Fibroblast of the aortic adventitia (primary cell): ENCODE data around the gene RPL13. TPM values are rescaled to one million over a fixed set of nuclear protein-coding genes. Genes with fewer than 3 reads are reported as not detected.
A peak's percentile ranks its signal among the peaks of the same experiment; 100 is the strongest.

Source experiments
- DNase-seq: peaks from one replicate; pipeline ENCODE4 v3.0.0-alpha.2; 2010; ENCODE audit warnings: low read depth
- H3K4me3 ChIP-seq: 2 replicates; pipeline ENCODE4 v1.5.1; 2011; ENCODE audit warnings: low read depth, mild to moderate bottlenecking, control low read depth, low read length, moderate library complexity
- total RNA-seq: library from RNA; depleted of rRNA; stranded (reverse); fragments of >200 nt; gene quantifications from 2 replicates; pipeline ENCODE4 v1.2.3, GENCODE V29; 2012; ENCODE audit warnings: low replicate concordance
- TF ChIP-seq, protein P1 (sequence below): IDR thresholded peaks from 2 replicates; pipeline ENCODE4 v1.5.1; 2011; ENCODE audit warnings: mild to moderate bottlenecking, low read length, control low read depth, inconsistent platforms; ENCODE audit not compliant: insufficient read depth

RPL13 gene
- total RNA-seq, 1 donor = 3,366 TPM

GRCh38 chr16:89577055-89577759, 16.7 kb downstream of the RPL13 start:
- TF ChIP-seq, protein P1, sequence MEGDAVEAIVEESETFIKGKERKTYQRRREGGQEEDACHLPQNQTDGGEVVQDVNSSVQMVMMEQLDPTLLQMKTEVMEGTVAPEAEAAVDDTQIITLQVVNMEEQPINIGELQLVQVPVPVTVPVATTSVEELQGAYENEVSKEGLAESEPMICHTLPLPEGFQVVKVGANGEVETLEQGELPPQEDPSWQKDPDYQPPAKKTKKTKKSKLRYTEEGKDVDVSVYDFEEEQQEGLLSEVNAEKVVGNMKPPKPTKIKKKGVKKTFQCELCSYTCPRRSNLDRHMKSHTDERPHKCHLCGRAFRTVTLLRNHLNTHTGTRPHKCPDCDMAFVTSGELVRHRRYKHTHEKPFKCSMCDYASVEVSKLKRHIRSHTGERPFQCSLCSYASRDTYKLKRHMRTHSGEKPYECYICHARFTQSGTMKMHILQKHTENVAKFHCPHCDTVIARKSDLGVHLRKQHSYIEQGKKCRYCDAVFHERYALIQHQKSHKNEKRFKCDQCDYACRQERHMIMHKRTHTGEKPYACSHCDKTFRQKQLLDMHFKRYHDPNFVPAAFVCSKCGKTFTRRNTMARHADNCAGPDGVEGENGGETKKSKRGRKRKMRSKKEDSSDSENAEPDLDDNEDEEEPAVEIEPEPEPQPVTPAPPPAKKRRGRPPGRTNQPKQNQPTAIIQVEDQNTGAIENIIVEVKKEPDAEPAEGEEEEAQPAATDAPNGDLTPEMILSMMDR = no peak
- peak overlapping the region; percentile 68 for H3K4me3 ChIP-seq
- no peak for DNase-seq

DNA sequence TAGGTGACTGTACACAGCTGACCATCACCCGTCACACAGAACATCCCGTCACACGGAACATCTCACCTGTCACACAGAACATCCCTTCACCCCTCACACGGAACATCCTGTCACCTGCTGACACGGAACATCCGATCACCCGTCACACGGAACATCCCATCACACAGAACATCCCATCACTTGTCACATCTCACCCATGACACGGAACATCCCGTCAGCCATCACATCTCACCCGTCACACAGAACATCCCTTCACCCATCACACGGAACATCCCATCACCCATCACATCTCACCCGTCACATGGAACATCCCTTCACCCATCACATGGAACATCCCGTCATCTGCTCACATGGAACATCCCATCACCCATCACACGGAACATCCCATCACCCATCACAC, 18.9 kb downstream of the RPL13 start:
- TF ChIP-seq, protein P1 = no peak
- no peak overlapping the region for H3K4me3 ChIP-seq
- no peak for DNase-seq

- DNase-seq = peak; percentile 96
- no peak overlapping the region for H3K4me3 ChIP-seq
- TF ChIP-seq, protein P1 = no peak
These were observed 20.7 kb downstream of the RPL13 start for GRCh38 chr16:89581045-89581695.

DNA sequence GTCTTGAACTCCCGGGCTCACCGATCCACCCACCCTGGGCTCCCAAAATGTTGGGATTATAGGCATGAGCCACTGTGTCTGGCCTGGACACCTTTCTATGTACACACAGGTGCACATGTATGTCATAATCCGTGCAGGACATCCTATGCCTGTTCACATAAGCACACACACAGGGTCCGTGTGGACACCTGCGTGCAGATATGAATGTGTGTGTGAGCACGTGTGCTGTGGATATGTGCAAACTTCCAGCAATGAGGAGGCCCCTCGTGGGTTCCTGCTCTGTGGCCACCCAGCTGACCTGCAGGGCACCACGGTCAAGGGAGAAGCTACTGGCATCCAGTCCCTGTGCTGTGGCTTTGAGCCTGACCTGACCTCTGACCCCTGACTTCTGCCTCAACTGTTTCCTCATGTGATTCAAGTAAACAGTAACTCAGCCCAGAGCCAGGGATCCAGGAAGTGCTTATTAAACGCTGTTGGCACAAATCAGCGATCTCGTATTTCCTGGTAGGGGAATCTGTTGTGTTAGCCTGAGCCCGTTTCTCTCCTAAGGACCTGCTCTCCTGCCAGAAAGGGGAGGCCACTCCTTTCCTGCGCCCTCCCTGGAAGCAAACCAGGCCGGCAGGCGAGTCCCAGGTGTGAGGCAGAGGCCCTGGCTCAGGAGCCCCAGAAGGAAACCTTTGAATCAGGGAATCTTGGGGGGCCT, 21.5 kb downstream of the RPL13 start:
- no peak overlapping the region for H3K4me3 ChIP-seq
- peak; percentile 75 for DNase-seq
- TF ChIP-seq, protein P1 = no peak

DNA sequence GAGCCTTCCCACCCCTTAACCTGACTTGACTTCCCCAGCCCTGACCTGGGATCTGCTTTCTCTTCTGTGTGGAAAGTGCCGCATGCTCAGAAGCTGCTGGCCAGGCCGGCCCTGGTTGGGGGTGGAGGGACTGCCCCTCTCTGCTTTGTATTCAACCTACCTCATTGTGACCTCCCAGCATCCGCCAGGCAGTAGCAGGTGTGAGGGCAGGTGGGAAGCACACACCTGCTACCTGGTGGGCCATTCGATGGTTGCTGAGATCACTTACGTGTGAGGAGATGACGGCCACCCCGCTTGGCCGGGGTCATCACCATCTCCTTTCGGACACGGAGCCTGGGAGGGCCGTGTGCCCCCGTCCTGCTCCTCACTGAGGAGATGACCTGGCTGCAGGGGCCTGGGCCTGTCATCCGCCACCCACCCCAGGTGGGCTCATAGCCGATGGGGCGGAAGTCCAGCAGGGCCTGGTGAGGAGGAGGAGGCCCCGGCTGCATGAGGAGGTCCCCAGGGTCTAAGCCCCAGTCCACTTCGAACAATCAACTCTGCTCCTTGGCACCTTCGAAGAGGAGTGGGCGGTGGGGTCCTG, 22.2 kb downstream of the RPL13 start:
- TF ChIP-seq, protein P1 = no peak
- no peak overlapping the region for H3K4me3 ChIP-seq
- no peak for DNase-seq

GRCh38 chr16:89583197-89583894, 22.9 kb downstream of the RPL13 start:
- no peak for DNase-seq
- no peak overlapping the region for H3K4me3 ChIP-seq
- TF ChIP-seq, protein P1 = no peak
